Heart right ventricle (tissue), 16 donors: ENCODE measurements around the gene SLC19A1. TPM values are rescaled to one million over a fixed set of nuclear protein-coding genes. Genes with fewer than 3 reads are reported as not detected.
"Not testable (repeated sequence)": the region's sequence is repeated elsewhere in the genome, so short reads cannot be mapped to it uniquely, and the experiment has no call there.

Source experiments
- ATAC-seq, 8 donors: fragments of 200-7000 bp; cut with Tn5 transposase; one replicate each; pipeline ENCODE4 v1.9.1; 2020; ENCODE audit warnings: mild to moderate bottlenecking in 8 of 8, moderate library complexity in 8 of 8, moderate number of reproducible peaks in 1 of 8
- DNase-seq, 2 donors: peaks; one replicate each; pipeline ENCODE4 v3.0.0-alpha.2; 2020
- H3K27ac ChIP-seq, 10 donors: fragments of 200-600 bp; sonication (generic) in 2 of 10; one replicate each; pipeline versions ENCODE4 v1.5.0 to v1.8.0; 2020 to 2022; ENCODE audit warnings: mild to moderate bottlenecking in 3 of 10
- H3K27me3 ChIP-seq, 7 donors: fragments of 200-600 bp; one replicate each; pipeline ENCODE4 v1.8.0; 2021 to 2022; ENCODE audit warnings: mild to moderate bottlenecking in 2 of 7
- H3K36me3 ChIP-seq, 9 donors: fragments of 200-600 bp; sonication (generic) in 1 of 9; one replicate each; pipeline versions ENCODE4 v1.5.0 to v1.8.0; 2020 to 2022; ENCODE audit warnings: mild to moderate bottlenecking in 2 of 9
- H3K4me1 ChIP-seq, 9 donors: fragments of 200-600 bp; sonication (generic) in 1 of 9; one replicate each; pipeline versions ENCODE4 v1.5.0 to v1.8.0; 2020 to 2022; ENCODE audit warnings: mild to moderate bottlenecking in 4 of 9
- H3K4me3 ChIP-seq, 10 donors: fragments of 200-600 bp; sonication (generic) in 2 of 10; one replicate each; pipeline versions ENCODE4 v1.5.0 to v1.8.0; 2020 to 2022; ENCODE audit warnings: mild to moderate bottlenecking in 7 of 10, moderate library complexity in 2 of 10
- H3K9me3 ChIP-seq, 11 donors: fragments of 200-600 bp in 10 of 11; sonication (generic) in 2 of 11; one replicate each; pipeline versions ENCODE4 v1.5.0 to v1.8.0; 2013 to 2022; ENCODE audit warnings: mild to moderate bottlenecking in 2 of 11, control low read depth in 1 of 11, moderate library complexity in 1 of 11
- CTCF ChIP-seq, 9 donors: fragments of 200-600 bp; sonication (generic) in 2 of 9; IDR thresholded peaks; one replicate each; pipeline versions ENCODE4 v1.5.0 to v1.8.0; 2021 to 2022; ENCODE audit warnings: antibody characterized with exemption in 9 of 9, mild to moderate bottlenecking in 5 of 9, moderate library complexity in 1 of 9
- WGBS, 2 donors: extraction: QIAGEN DNeasy Blood & Tissue Kit; methylation state at CpG; one replicate each; pipeline ENCODE4 v1.1.7; 2013; ENCODE audit warnings: inconsistent platforms in 1 of 2; 5-methylcytosine and 5-hydroxymethylcytosine counted together
- intact Hi-C, 10 donors: fragments of 100-400 bp; cut with DNase I; formaldehyde crosslinking; loops; one replicate each; pipeline versions ENCODE4 v1.11.1 to v1.14.2; 2022
- polyA plus RNA-seq, 2 donors: library from polyadenylated mRNA; stranded (reverse); fragments of 200-250 nt; gene quantifications; one replicate each; pipeline ENCODE4 v1.2.3, GENCODE V29; 2013
- total RNA-seq, 10 donors: library from RNA; stranded (reverse); fragmentation: NEBNext Ultra II Directional in 3 of 10; extraction: Animal tissue kit (Norgen Biotek cat#: 25700) in 3 of 10; gene quantifications; one replicate each; pipeline versions ENCODE4 v1.2.1 to v1.2.4, GENCODE V29; 2021 to 2023
- donor health status: Arrhythmogenic right ventricular cardiomyopathy.
- donor health status: ischemic (EF 13 %, LVEDD 7.1; RV severe dilation, severe dysfunction).
- donor health status: healthy with polysubstance abuse.
- donor health status: DM: no; HTN: yes; CAD: no.
- donor health status: DM: no; HTN: no; CAD: no.
- donor health status: ischemic (EF 25% LVEDD 6.9; RV normal size, moderate dysfunction).
- donor health status: ischemic (EF 25% LVEDD 5.7; RV mildly dilated, moderate dysfunction).
- donor health status: healthy.
- donor health status: DM: yes; HTN: yes; CAD: no.
- donor health status: Ischemic cardiomyopathy.
- donor health status: ischemic (EF 35%, LVEDD 5.7; RV mildly dilated, moderate dysfunction).
- donor health status: nonischemic (EF 11% LVEDD 7.7; RV severe dilation, severe dysfunction).
- donor health status: DM: yes; HTN: yes; CAD: no.
- donor health status: PGD.
- donor health status: ischemic (EF 29% LVEDD 5.4; RV normal size, mild dysfunction).
- donor health status: nonischemic (EF 23%, LVEDD 6.1; RV moderate dilation, normal function).

Gene SLC19A1
- total and polyA plus RNA-seq, 12 donors, result 1.5 to 8.5 (median 3.8) TPM

- H3K36me3 ChIP-seq, result no peaks in the 10 kb centered on the region
- no peak overlapping the region for H3K27ac ChIP-seq
- TF ChIP-seq CTCF (IDR thresholded peaks at IDR 0.05), result no peak
- H3K27me3 ChIP-seq, result peaks cover 0 to 57% (median 23%) of the 10 kb centered on the region in 7 donors
- H3K4me1 ChIP-seq, result no peaks in the 10 kb centered on the region
- no peak overlapping the region for H3K4me3 ChIP-seq
- no peak for DNase-seq
- 50 to 59% methylated on average over 6 of the region's 6 CpGs for WGBS, 2 donors
- intact Hi-C loops, result no loop called here
- ATAC-seq, result no peak
- H3K9me3 ChIP-seq, result peaks cover 0 to 5% (median 0%) of the 10 kb centered on the region in 11 donors
Observed at GRCh38 chr21:45562965-45563364, 20.7 kb upstream of the SLC19A1 start.

GRCh38 chr21:45562402-45562801 is 20.2 kb upstream of the SLC19A1 start:
- no peak overlapping the region for H3K4me3 ChIP-seq
- ATAC-seq, result no peak
- intact Hi-C loops, result no loop called here
- no peaks in the 10 kb centered on the region for H3K36me3 ChIP-seq
- no peak for DNase-seq
- peaks cover 0 to 5% (median 0%) of the 10 kb centered on the region in 11 donors for H3K9me3 ChIP-seq
- no peaks in the 10 kb centered on the region for H3K4me1 ChIP-seq
- no peak for TF ChIP-seq CTCF (IDR thresholded peaks at IDR 0.05)
- H3K27ac ChIP-seq, result no peak overlapping the region
- H3K27me3 ChIP-seq, result peaks cover 0 to 52% (median 20%) of the 10 kb centered on the region in 7 donors
- 61 to 63% methylated on average over 10 of the region's 10 CpGs for WGBS, 2 donors

- H3K27ac ChIP-seq, DNase-seq, H3K4me1 ChIP-seq, H3K4me3 ChIP-seq, H3K36me3 ChIP-seq, intact Hi-C loops, H3K9me3 ChIP-seq, ATAC-seq: not testable (repeated sequence)
- 90 to 99% methylated on average over 8 of the region's 8 CpGs for WGBS, 2 donors
- H3K27me3 ChIP-seq, result peaks cover 0 to 52% (median 19%) of the 10 kb centered on the region in 7 donors
Observed at GRCh38 chr21:45561241-45561640, 19.0 kb upstream of the SLC19A1 start.

GRCh38 chr21:45560106-45561021 is 18.1 kb upstream of the SLC19A1 start:
- TF ChIP-seq CTCF (IDR thresholded peaks at IDR 0.05), result no peak
- Histone ChIP-seq H3K27ac (no peak overlapping the region), H3K27me3 (peaks cover 0 to 52% (median 24%) of the 10 kb centered on the region in 7 donors), H3K4me3 (no peak overlapping the region), H3K36me3 (no peaks in the 10 kb centered on the region), H3K9me3 (peaks cover 0 to 5% (median 0%) of the 10 kb centered on the region in 11 donors), H3K4me1 (peaks cover 0 to 11% (median 5%) of the 10 kb centered on the region in 9 donors)
- intact Hi-C loops, result no loop called here
- no peak for DNase-seq
- WGBS, 2 donors, result 78 to 83% methylated on average over 30 of the region's 30 CpGs
- no peak for ATAC-seq
